Colonic mucosa (tissue), 4 donors: ENCODE measurements around the gene CHSY3. TPM values are rescaled to one million over a fixed set of nuclear protein-coding genes. Genes with fewer than 3 reads are reported as not detected.

Experiments
- DNase-seq: peaks from one replicate; pipeline ENCODE4 v3.0.0-alpha.2; 2020
- H3K27ac ChIP-seq: fragments of 200-600 bp; one replicate; pipeline ENCODE4 v1.8.0; 2021
- H3K27me3 ChIP-seq: fragments of 200-600 bp; one replicate; pipeline ENCODE4 v1.8.0; 2021
- H3K36me3 ChIP-seq: fragments of 200-600 bp; one replicate; pipeline ENCODE4 v1.8.0; 2021
- H3K4me1 ChIP-seq: fragments of 200-600 bp; one replicate; pipeline ENCODE4 v1.8.0; 2021; ENCODE audit warnings: mild to moderate bottlenecking
- H3K4me3 ChIP-seq: fragments of 200-600 bp; one replicate; pipeline ENCODE4 v1.8.0; 2021
- H3K9ac ChIP-seq, 2 donors: one replicate each; pipeline ENCODE4 v1.7.0; 2013; ENCODE audit warnings: control low read depth in 2 of 2, low read depth in 2 of 2, low read length in 2 of 2
- H3K9me3 ChIP-seq: fragments of 200-600 bp; one replicate; pipeline ENCODE4 v1.8.0; 2021
- intact Hi-C: fragments of 100-400 bp; cut with DNase I; formaldehyde crosslinking; loops from one replicate; pipeline ENCODE4 v1.14.1; 2022
- total RNA-seq, 2 donors: library from RNA; stranded (reverse); fragmentation: NEBNext Ultra II Directional in 1 of 2; extraction: Animal tissue kit (Norgen Biotek cat#: 25700) in 1 of 2; gene quantifications; one replicate each; pipeline ENCODE4 v1.2.1, GENCODE V29; 2021
- TF ChIP-seq, protein P1 (sequence below): fragments of 200-600 bp; IDR thresholded peaks from one replicate; pipeline ENCODE4 v1.8.0; 2022; ENCODE audit warnings: antibody characterized with exemption, mild to moderate bottlenecking
- donor health status: healthy.
- donor health status: DM: no; HTN: no; CAD: no.
- donor health status: DM: no; HTN: no; CAD: no.

Gene CHSY3
- total RNA-seq, 2 donors from 2014 or later: 0.42 to 0.99 TPM

DNA sequence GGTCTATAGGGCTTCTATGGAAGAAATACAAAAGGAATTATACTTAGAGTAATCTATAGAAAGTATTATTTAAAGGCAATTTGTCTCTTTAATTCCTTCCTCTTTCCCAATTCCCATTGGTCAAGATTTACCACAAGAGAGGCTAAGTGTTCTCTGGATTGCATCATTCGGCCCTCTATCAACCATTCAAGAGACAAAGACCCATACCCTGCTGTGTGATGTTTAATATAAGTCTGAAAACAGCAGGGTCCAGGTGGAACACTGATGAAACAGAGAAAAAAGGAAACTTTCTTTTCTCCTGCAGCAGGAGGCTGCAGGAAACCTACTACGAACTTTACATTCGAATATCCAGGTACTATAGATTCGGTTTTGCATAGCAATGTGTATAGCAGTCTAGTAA, 323.4 kb downstream of the CHSY3 start:
- Histone ChIP-seq H3K9me3 (no peaks in the 10 kb centered on the region), H3K4me3 (no peak overlapping the region), H3K4me1 (no peaks in the 10 kb centered on the region), H3K27me3 (no peaks in the 10 kb centered on the region), H3K9ac (no peak overlapping the region), H3K36me3 (no peaks in the 10 kb centered on the region), H3K27ac (no peak overlapping the region)
- intact Hi-C loops: no loop called here
- no peak for DNase-seq
- TF ChIP-seq, protein P1, sequence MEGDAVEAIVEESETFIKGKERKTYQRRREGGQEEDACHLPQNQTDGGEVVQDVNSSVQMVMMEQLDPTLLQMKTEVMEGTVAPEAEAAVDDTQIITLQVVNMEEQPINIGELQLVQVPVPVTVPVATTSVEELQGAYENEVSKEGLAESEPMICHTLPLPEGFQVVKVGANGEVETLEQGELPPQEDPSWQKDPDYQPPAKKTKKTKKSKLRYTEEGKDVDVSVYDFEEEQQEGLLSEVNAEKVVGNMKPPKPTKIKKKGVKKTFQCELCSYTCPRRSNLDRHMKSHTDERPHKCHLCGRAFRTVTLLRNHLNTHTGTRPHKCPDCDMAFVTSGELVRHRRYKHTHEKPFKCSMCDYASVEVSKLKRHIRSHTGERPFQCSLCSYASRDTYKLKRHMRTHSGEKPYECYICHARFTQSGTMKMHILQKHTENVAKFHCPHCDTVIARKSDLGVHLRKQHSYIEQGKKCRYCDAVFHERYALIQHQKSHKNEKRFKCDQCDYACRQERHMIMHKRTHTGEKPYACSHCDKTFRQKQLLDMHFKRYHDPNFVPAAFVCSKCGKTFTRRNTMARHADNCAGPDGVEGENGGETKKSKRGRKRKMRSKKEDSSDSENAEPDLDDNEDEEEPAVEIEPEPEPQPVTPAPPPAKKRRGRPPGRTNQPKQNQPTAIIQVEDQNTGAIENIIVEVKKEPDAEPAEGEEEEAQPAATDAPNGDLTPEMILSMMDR: no peak

DNA sequence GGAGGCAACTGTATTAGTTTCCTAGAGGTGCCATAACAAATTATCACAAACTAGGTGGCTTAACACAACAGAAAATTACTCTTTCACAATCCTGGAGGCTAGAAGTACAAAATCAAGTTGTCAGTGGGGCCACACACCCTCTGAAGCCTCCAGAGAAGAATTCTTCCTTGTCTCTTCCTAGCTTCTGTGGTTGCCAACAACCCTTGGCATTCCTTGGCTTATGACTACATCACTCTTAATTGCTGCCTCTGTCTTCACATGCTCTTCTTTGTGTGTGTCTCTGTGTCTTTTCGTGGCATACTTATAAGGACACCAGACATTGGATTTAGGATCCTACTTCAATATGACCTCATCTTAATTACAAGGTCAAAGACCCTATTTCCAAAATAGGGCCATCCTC, 327.5 kb downstream of the CHSY3 start:
- Histone ChIP-seq H3K36me3 (no peaks in the 10 kb centered on the region), H3K4me3 (no peak overlapping the region), H3K9ac (no peak overlapping the region), H3K9me3 (no peaks in the 10 kb centered on the region), H3K27me3 (no peaks in the 10 kb centered on the region), H3K4me1 (no peaks in the 10 kb centered on the region), H3K27ac (no peak overlapping the region)
- TF ChIP-seq, protein P1: no peak
- intact Hi-C loops: no loop called here
- no peak for DNase-seq

DNA sequence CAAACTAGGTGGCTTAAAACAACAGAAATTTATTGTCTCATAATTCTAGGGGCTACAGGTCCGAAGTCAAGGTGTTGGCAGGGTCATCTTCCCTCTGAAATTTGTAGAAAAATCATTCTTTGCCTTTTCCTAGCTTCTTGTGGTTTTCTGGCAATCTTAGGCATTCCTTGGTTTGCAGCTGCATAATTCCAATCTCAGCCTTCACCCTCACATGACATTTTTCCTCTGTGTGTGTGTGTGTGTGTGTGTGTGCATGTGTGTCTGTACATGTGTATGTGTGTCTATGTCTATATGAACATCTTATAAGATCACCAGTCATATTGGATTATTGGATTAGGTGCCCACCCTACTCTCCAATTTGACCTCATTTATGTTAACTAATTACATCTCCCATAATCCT, 330.6 kb downstream of the CHSY3 start:
- no peaks in the 10 kb centered on the region for H3K4me1 ChIP-seq
- H3K27me3 ChIP-seq: no peaks in the 10 kb centered on the region
- intact Hi-C loops: no loop called here
- H3K9ac ChIP-seq: no peak overlapping the region
- H3K9me3 ChIP-seq: no peaks in the 10 kb centered on the region
- DNase-seq: no peak
- no peaks in the 10 kb centered on the region for H3K36me3 ChIP-seq
- H3K4me3 ChIP-seq: no peak overlapping the region
- TF ChIP-seq, protein P1: no peak
- H3K27ac ChIP-seq: no peak overlapping the region

Other genes with a start within 250 kb of the CHSY3 start
- not detected for gene MINAR2, start 156.4 kb upstream of the CHSY3 start, total RNA-seq